GM18951 (cell line): ENCODE data around the gene STYXL1.

Experiments
- POLR2A ChIP-seq: IDR thresholded peaks from 4 replicates; pipeline ENCODE4 v1.6.1; 2011; ENCODE audit warnings: mild to moderate bottlenecking; ENCODE audit not compliant: insufficient read length, insufficient read depth; ENCODE audit errors: extremely low read depth
- in situ Hi-C: fragments of 300-500 bp; cut with MboI; formaldehyde crosslinking; loops from one replicate; pipeline ENCODE4 v1.12.0; 2022; ENCODE audit warnings: low sequenced_read_pairs, mixed read lengths, inconsistent platforms; ENCODE audit not compliant: unreplicated experiment

The STYXL1 gene

DNA sequence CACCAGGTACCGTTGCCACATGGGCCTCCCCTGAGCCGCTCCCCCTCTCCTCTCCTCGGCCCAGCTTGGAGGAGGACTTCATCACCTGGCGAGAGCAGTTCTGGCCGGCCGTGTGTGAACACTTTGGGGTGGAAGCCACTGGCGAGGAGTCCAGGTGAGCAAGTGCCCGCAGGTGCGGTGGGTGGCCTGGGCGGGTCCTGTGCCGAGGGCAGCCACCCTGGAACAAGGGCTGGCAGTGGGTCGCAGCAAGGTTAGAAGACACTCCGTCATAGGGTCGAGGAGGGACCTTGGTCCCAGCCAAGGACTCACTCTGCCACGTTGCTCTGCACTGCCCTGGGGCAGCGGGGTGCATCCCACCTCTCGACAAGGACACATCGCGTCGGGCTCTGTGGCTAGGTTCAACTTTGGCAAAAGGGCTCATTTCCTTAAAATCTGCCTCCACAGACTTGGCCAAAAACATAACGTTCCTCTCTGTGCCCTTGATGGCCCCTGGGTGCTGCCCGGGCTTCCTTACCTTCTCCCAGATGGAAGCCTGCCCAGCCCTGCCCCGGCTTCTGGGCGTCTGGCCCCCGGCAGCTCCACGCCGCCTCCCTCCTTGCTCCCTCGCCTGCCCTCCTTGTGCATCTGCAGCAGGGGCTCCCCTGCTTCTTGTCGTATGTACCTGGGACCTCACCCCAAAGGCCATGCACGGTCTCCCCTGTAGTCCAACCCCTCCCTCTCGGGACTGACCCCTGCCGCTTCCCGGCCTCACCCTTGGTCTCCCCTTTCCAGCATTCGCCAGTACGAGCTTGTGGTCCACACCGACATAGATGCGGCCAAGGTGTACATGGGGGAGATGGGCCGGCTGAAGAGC, 66.1 kb downstream of the STYXL1 start:
- no peak for TF ChIP-seq POLR2A
- in situ Hi-C loops, result no loop called here

DNA sequence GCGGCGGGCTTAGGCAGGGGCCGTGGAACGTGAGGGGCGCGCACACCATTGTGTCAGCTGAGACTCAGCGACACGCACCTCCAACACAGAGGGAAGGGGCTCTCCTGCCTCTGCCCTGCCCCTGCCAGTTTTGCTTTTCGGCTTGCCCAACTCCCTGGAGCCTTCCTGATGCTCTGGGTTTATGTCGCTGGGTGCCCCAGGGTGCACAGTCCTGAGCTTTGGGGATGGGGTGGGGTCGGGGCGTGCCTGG, 66.7 kb downstream of the STYXL1 start:
- TF ChIP-seq POLR2A, result no peak
- in situ Hi-C loops, result no loop called here

DNA sequence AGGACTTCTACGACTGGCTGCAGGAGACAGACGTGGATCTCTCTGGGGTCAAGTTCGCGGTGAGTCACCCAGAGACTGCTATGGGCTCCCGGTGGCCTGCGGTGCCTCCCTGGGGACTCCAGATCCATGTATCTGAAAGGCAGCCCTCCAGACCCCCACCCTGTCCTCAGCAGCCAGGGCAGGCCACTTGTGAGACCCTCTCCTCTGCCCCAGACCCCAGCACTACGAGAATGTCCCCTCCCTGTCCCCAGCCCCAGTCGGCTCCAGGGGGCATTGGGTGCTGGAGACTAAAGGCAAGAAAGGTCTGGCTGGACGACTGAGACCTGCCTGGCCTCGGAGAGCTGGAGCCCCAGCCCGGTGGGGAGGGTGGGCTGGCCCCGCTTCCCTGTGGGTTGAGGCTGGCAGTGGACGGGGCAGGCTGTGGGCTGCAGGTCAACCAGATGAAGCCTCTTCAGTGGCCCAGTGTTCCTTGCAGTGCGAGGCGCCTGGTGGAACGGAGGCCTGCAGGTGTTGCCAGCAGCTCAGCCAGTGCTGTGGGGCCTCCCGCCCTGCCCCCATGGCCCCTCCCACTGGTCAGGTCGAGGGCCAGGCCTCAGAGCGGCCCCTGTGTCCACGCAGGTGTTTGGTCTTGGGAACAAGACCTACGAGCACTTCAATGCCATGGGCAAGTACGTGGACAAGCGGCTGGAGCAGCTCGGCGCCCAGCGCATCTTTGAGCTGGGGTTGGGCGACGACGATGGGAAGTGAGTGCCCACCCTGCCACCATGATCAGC, 67.2 kb downstream of the STYXL1 start:
- no peak for TF ChIP-seq POLR2A
- in situ Hi-C loops, result no loop called here

DNA sequence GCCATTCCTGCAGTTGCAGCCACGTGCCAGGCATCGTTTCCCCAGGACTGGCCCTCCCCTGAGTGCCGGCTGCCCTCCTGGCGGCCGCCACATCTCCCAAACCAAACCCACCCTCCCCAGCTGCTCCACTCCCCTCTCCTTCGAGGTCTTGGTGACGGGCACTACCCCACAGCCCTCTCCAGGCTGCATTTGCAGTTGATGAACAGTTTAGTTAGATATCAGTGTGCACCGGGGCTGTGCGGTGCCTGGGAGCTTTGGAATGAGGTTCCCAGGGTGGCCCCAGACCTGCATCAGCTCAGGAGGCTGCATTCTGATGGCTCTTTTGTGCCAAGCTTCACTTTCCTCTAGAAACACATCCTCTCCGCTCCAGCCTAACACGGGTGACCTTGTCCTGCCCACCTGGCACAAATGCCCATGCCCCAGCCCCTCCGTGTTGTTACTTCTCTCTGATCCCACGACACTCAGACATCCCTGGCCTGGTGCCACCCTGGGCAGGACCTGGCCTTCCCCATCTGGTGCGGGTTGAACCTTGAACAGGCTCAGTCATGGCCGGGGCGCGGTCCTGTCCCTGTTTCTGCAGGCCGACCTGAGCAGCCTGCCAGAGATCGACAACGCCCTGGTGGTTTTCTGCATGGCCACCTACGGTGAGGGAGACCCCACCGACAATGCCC, 67.9 kb downstream of the STYXL1 start:
- no peak for TF ChIP-seq POLR2A
- in situ Hi-C loops, result no loop called here

DNA sequence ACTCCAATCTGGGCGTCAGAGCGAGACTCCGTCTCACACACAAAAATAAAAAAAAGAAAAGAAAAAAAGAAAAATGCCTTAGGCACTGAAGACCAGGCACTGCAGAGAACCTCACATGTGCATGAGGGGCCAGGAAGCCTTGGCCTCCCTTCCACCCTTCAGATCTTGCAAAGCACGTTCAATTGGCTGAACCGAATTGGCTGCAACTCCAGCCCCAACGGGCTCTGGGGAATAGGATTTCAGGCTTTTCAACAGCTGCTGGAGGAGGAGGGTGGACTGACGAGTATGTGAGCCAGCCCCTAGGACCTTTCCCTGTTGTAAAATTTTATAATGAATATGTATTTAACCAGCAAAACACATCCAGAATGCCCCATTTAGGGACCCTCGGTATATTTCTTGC, 70.1 kb downstream of the STYXL1 start:
- no peak for TF ChIP-seq POLR2A
- in situ Hi-C loops, result no loop called here

DNA sequence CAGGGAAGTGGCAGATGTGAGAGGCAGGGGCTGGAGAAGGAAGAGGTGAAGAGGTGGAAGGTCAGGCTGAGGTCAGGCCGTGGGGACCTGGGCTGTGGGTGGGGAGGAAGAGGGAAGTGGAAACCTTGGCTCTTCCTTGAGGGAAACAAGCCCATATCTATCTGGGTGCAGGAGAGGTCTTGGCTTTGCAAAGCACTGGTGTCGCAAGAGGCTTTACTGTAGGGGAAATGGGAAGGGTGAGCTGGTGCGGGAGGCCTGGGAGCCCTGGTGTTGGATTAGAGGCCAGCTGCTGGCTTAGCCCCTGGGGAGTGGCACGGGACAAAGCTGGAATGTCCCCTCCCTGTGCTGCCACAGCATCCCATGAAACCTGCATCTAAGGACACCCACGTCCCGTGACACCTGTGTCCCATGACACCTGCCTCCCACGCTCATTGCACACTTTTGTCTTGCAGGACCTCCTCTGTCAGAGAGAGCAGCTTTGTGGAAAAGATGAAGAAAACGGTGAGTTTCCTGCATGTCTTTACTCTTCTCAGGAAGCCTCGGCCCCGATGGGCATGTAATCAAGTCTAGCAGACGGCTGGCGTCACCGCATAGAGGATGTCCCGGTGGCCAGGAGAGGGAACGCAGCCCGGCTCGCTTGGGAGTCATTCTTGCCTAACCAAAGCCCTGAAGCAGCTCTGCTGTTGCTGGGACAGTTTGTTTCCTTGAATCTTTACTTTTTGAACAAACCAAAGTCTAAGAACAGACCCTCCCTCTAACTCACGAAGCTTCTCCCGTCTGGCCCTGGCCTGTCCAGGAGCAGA, 75.6 kb downstream of the STYXL1 start:
- in situ Hi-C loops, result no loop called here

DNA sequence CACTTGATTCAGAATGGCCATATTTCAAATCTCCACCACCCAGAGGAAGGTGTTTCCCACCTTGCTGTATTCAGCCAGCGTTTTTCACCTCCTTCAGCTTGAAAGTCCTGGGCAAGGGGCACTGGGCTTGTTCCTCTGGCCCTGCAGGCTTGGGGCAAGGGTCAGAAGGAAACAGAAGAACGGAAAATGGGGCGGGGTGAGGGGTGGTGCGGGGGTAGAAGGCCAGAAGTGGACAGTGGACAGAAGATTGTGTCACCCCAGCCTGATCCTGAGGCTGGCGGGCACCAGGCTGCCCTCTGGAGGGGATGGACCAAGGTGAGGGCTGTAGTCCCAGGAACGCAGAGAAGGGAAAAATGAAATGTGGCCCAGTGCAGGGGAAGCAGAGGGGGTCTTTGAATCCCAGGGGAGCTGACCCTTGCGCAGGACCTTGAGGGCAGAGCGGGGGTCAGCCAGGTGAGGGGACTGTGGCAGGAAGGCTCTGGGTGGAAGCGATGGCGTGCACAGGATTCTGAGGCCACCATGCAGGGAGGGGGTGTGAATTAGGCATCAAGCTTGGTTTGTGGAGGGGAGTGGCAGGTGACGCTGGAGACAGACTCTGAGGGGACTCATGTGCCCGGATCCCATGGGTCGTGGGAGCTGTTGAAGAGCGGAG, 76.4 kb downstream of the STYXL1 start:
- no peak for TF ChIP-seq POLR2A
- in situ Hi-C loops, result no loop called here

More for the DNA sequence above, 75.6 kb downstream of the STYXL1 start:
- TF ChIP-seq POLR2A, result no peak

DNA sequence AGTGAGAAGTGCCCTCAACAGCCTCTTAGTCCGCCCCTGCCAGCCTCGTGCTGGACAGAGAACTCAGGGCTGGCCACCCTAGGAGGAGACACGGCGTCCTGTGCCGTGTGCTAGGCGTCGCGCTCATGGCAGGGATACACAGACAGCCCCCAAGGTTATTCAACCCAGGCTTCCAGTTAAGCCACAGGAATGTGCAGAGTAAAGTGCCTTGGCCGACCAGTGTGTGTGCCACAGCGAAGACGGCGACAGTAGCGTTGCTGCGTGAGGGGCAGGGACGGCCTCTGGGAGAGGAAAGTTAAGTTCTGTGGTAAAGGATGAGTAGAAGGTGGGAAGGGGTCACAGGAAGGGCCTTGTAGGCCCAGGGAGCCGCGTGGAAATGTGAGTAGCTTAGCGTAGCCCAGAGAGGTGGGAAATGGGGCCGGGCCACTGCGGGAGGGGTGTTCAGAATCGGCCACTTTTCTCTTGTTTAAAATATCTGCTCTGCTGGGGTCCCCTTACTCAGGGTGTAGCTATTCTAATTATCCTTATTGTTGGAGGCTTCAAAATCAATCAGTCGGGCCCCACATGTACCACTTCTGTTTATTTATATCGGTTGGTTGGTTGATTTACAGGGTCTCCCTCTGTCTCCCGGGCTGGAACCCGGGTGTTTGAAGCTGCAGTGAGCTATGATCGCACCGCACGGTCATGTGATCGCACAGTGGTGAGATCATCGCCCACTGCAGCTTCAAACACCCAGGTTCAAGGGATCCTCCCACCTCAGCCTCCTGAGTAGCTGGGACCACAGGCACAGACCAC, 77.9 kb downstream of the STYXL1 start:
- in situ Hi-C loops, result no loop called here
- TF ChIP-seq POLR2A, result no peak

DNA sequence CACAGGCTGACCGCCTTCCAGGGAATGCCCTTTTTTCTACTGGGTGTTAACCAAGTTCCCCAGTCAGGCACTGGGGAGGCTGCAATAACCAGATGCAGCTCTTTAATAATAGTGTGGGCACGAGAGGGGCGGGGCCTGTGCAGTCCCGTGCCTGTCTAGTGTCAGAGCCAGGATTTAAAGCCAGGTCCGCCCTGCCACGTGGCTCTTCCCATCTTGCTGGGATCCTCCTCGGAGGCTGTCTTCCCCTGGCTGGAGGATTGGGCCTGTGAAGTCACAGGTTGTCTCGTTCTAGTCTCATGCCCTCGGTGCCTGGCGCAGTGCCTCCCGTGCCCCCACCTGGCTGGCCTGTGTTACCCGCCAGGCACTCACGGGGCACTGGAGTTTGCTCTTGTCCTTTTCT, 78.6 kb downstream of the STYXL1 start:
- TF ChIP-seq POLR2A, result no peak
- in situ Hi-C loops, result no loop called here

DNA sequence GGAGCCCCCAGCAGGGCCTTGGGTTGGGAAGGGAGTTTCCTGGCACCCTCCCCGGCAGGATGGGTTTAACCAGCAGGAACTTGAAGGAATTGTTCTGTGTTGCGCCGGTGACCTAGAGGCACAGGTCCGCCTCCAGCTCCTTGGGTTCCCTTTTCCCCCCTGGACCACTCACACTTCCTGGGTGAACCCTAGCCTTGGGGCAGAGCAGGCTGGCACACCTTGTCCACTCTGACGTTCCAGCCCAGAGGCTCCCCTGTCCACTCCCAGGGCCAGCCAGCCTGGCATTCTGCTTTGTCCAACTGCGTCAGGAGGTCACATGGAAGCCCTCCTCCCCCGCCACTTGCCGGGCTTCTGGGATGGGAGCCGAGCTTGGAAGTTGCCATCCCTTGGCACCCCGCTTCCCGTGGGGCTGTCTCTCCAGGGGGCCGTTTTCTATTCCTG, 79.2 kb downstream of the STYXL1 start:
- TF ChIP-seq POLR2A, result no peak
- in situ Hi-C loops, result no loop called here

DNA sequence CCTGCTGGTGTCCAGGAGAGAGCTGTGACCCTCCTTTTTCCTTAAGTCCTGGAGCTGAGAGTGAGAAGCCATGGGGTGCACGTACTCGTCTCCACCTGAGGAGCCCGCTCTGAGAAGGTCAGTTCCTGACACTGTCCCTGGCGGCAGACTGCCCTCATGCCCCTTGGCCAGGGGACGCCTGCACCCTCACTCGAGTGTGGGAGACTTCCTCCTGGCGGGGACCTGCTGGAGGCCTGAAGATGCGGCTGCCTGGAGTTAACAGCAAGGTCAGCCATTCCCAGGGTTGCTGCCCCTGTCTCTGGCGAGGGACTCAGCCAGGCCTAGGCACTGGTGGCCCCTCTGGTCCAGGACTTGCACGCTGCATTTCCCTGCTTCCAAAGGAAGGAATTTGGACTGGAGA, 79.8 kb downstream of the STYXL1 start:
- in situ Hi-C loops, result no loop called here
- TF ChIP-seq POLR2A, result no peak
